Right renal cortex interstitium (tissue), 3 donors: ENCODE data around the gene MYH7B. TPM values are rescaled to one million over a fixed set of nuclear protein-coding genes. Genes with fewer than 3 reads are reported as not detected.

Source experiments
- DNase-seq, 3 donors: peaks; one replicate each; pipeline ENCODE4 v3.0.0-alpha.2; 2013; ENCODE audit warnings: low read depth in 3 of 3, low spot score in 2 of 3
- polyA plus RNA-seq, 3 donors: library from polyadenylated mRNA; unstranded; fragments of 120-200 nt; gene quantifications; one replicate each; pipeline ENCODE4 v1.2.1, GENCODE V29; 2013; ENCODE audit not compliant: insufficient read length in 3 of 3

The MYH7B gene
- polyA plus RNA-seq, 3 donors: 0.65 to 0.90 (median 0.88) TPM

DNA sequence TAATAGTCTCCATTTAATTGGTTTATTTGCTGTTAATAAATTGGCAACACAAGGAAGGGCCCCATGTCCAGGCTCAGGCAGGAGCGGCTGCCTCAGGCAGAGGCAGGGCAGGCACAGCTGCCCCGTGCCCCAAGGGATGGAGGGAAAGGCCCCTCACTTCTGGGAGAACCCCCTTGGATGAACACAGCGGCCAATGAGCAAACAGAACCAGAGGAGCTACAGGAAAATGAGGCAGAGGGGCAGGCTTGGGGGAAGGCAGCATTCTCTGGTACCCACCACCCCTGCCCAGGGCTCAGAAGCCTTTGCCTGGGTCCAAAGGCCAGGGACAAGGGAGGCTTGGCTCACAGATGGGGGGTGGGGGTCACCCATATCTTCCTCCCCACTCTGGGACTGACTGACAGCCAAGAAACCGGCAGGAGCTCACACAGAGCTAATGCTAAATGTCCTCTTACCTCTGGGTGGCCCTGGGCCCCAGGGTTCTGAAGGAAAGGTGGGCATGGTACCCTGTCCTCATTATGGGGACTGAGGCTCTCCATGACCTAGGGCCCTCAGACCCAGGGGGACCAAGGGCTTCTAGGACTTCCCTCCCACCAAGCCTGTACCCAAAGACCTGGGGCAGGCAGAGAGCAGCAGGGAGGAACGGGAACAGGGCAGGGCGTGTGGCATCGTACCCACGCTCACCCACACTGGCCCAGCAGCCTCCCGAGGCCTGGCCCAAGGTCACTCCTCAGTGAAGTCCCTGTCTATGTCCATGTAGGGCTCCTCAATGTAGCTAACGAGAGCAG is 47.0 kb downstream of the MYH7B start:
- DNase-seq: no peak

DNA sequence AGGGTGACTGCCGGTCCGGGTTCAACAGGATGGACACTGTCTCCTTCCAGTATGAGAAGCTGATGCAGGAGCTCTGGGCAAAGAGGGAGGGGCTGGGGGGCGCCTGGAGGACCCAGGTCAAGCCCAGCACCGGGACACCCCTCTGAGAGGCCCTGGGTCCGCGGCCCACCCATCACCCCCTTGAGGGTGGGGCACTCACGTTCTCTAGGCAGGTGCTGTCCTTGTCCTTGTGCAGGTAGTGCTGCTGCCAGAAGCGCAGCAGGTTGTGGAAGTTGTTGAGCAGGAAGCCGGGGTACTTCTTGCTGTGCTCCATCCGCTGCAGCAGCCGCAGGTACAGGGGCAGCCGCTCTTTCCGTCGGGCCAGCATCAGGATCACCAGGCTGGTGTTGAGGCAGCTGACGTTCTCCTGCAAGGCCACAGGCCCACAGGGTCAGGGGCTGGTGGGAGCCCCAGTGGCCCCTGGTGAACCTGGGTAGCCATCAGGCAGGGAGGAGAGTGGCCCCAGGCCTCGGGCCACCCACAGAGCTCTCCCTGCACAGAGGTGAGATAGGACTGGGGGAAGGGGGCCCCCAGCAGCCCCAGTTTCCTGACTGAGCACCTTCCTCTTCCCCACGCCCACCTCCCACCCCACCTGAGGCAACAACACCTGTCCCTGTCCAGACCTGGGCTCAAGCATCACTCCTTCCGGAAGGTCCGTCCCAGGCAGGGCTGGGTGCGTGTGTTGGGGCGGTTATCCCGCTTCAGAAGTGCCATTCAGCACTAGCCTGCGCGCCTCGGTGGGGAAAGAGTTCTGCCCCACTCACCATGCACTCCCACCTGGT is 47.8 kb downstream of the MYH7B start:
- DNase-seq: no peak

GRCh38 chr20:35004051-35004725 is 48.5 kb downstream of the MYH7B start:
- DNase-seq: no peak

DNA sequence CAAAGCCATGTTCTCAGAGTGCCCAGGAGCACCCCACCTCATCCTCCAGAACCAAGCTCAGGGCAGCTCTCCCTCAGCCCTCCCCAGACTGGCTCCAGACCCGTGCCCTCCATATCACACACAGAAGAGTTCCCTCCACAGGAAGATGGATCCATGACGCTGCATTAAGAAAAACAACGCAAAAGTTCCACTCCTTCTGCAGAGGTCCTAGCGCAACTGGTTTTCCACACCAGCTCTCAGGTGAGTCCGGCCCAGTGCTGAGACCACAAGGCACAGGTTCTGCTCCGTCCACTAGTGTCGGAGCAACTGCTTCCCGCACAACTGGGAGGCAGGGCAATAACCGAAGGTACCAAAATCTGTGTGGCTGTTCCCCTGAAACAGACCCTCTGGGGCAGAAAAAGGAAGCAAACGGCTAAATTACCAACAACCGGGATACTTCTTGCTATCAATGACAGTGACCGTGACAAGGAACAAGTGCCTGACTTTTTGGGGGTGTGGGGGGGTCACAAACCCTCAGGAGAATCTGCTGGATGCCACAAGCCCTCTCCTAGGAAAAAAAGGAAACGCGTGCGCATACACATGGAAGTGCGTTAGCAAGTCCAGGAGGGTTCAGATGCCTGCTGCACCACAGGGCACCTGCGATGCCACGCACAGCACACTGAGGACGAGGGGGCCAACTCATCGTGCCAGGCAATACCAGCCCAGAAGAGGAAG is 49.2 kb downstream of the MYH7B start:
- DNase-seq: no peak

Other genes with a start within 250 kb of the MYH7B start
- 10 to 100 TPM; 53.8 to 58.3 (median 54.3) TPM for gene NCOA6, start 130.2 kb upstream of the MYH7B start, polyA plus RNA-seq
- gene GGT7, start 83.0 kb upstream of the MYH7B start, polyA plus RNA-seq: 10 to 100 TPM; 16.6 to 17.4 (median 17.3) TPM
- gene ACSS2, start 79.3 kb upstream of the MYH7B start, polyA plus RNA-seq: 10 to 100 TPM; 36.8 to 44.1 (median 40.0) TPM
- gene GSS, start 62 bp upstream of the MYH7B start, polyA plus RNA-seq: 10 to 100 TPM; 54.3 to 61.2 (median 56.5) TPM
- 10 to 100 TPM; 67.0 to 69.7 (median 68.9) TPM for gene TRPC4AP, start 136.9 kb downstream of the MYH7B start, polyA plus RNA-seq
- 10 to 100 TPM; 15.6 to 17.8 (median 17.1) TPM for gene EDEM2, start 191.5 kb downstream of the MYH7B start, polyA plus RNA-seq
- 1 to 10 TPM; 7.2 to 9.1 (median 8.8) TPM for gene PROCR, start 216.2 kb downstream of the MYH7B start, polyA plus RNA-seq